GM18526 (cell line): Measurements from ENCODE around the gene BRINP3.

Experiments used
- POLR2A ChIP-seq: IDR thresholded peaks from 3 replicates; pipeline ENCODE4 v1.6.1; 2011; ENCODE audit not compliant: insufficient read length; ENCODE audit errors: extremely low read depth

Gene BRINP3

GRCh38 chr1:190376044-190376443 lies 101.6 kb downstream of the BRINP3 start:
- no peak for TF ChIP-seq POLR2A

- TF ChIP-seq POLR2A, result no peak
These were observed 103.8 kb downstream of the BRINP3 start for GRCh38 chr1:190373705-190374336.

- TF ChIP-seq POLR2A, result no peak
These were observed 110.5 kb downstream of the BRINP3 start for GRCh38 chr1:190367200-190367599.

GRCh38 chr1:190365283-190365682 lies 112.4 kb downstream of the BRINP3 start:
- no peak for TF ChIP-seq POLR2A

- TF ChIP-seq POLR2A, result no peak
These were observed 124.0 kb downstream of the BRINP3 start for GRCh38 chr1:190353538-190354101.

GRCh38 chr1:190344454-190344853 lies 133.2 kb downstream of the BRINP3 start:
- no peak for TF ChIP-seq POLR2A

GRCh38 chr1:190338829-190339228 lies 138.8 kb downstream of the BRINP3 start:
- TF ChIP-seq POLR2A, result no peak

- no peak for TF ChIP-seq POLR2A
These were observed 148.8 kb downstream of the BRINP3 start for GRCh38 chr1:190328871-190329270.

GRCh38 chr1:190328361-190328760 lies 149.3 kb downstream of the BRINP3 start:
- TF ChIP-seq POLR2A, result no peak

- no peak for TF ChIP-seq POLR2A
These were observed 150.4 kb downstream of the BRINP3 start for GRCh38 chr1:190327271-190327670.

- TF ChIP-seq POLR2A, result no peak
These were observed 154.1 kb downstream of the BRINP3 start for GRCh38 chr1:190323530-190323929.

- no peak for TF ChIP-seq POLR2A
These were observed 155.4 kb downstream of the BRINP3 start for GRCh38 chr1:190322274-190322673.

- TF ChIP-seq POLR2A, result no peak
These were observed 156.7 kb downstream of the BRINP3 start for GRCh38 chr1:190320952-190321351.

- no peak for TF ChIP-seq POLR2A
These were observed 164.9 kb downstream of the BRINP3 start for GRCh38 chr1:190312763-190313162.

GRCh38 chr1:190303501-190303900 lies 174.2 kb downstream of the BRINP3 start:
- no peak for TF ChIP-seq POLR2A

- TF ChIP-seq POLR2A, result no peak
These were observed 181.2 kb downstream of the BRINP3 start for GRCh38 chr1:190296453-190296852.

GRCh38 chr1:190289897-190290296 lies 187.8 kb downstream of the BRINP3 start:
- TF ChIP-seq POLR2A, result no peak
